Measurements from ENCODE around the gene DCAKD.
"Not testable (repeated sequence)": the region's sequence is repeated elsewhere in the genome, so short reads cannot be mapped to it uniquely, and the experiment has no call there.

DCAKD gene

GRCh38 chr17:45061606-45062205 is 10.3 kb upstream of the DCAKD start:
- CTCF ChIA-PET: interaction anchor here (0.7 to 1.3 kb wide), 3 partner anchors 10 to 38 kb away, joined by 3 to 5 read pairs (median 4); partner anchors contain the start of gene DCAKD
- POLR2A ChIA-PET: interaction anchor here (0.6 to 3.3 kb wide), 17 partner anchors 9 to 157 kb away, joined by 3 to 56 read pairs (median 6); partner anchors contain the start of genes DCAKD, HEXIM1 and HEXIM2

GRCh38 chr17:45060797-45061605 is 9.6 kb upstream of the DCAKD start, which contains the start of gene NMT1:
NMT1 (plus strand) TSS chr17:45061317; CDS start chr17:45061330, 13 bp downstream.
- CTCF ChIA-PET: interaction anchor here (0.5 to 1.6 kb wide), 5 partner anchors 10 to 99 kb away, joined by 3 to 8 read pairs (median 4); partner anchors contain the start of genes ACBD4 and DCAKD
- TF ChIP-seq L3MBTL2 (conservative IDR thresholded peaks at IDR 0.05) (peak; percentile 61), CTBP1 (IDR thresholded peaks at IDR 0.05; ENCODE audit: borderline replicate concordance) (no peak), FOXK2 (IDR thresholded peaks at IDR 0.05) (no peak), PKNOX1 (IDR thresholded peaks at IDR 0.05) (peak; percentile 98), FOXM1 (IDR thresholded peaks at IDR 0.05; ENCODE audit: borderline replicate concordance) (no peak), BHLHE40 (IDR thresholded peaks at IDR 0.05; ENCODE audit: borderline replicate concordance) (no peak), FOXA1 (IDR thresholded peaks at IDR 0.05) (no peak), ZNF384 (IDR thresholded peaks at IDR 0.05) (no peak), ELF4 (IDR thresholded peaks at IDR 0.05) (peak; percentile 98), SP1 (IDR thresholded peaks at IDR 0.05) (no peak), NFRKB (IDR thresholded peaks at IDR 0.05) (no peak), TARDBP (IDR thresholded peaks at IDR 0.05) (no peak)
- POLR2A ChIA-PET: interaction anchor here (0.6 to 3.3 kb wide), 18 partner anchors 10 to 156 kb away, joined by 3 to 56 read pairs (median 6); partner anchors contain the start of genes DCAKD, HEXIM1 and HEXIM2
- peak; percentile 93 for DNase-seq (ENCODE audit: extremely low spot score)

More at GRCh38 chr17:45061606-45062205, 10.3 kb upstream of the DCAKD start:
- no peak for DNase-seq (ENCODE audit: extremely low spot score)
- TF ChIP-seq ZNF384 (IDR thresholded peaks at IDR 0.05) (no peak), SUZ12 (IDR thresholded peaks at IDR 0.05) (no peak), FOXK2 (IDR thresholded peaks at IDR 0.05) (no peak), FOXA1 (IDR thresholded peaks at IDR 0.05) (no peak), PKNOX1 (IDR thresholded peaks at IDR 0.05) (no peak), BHLHE40 (IDR thresholded peaks at IDR 0.05; ENCODE audit: borderline replicate concordance) (no peak), HDGF (IDR thresholded peaks at IDR 0.05; ENCODE audit: borderline replicate concordance) (no peak), TARDBP (IDR thresholded peaks at IDR 0.05) (no peak), NFRKB (IDR thresholded peaks at IDR 0.05) (no peak), SP1 (IDR thresholded peaks at IDR 0.05) (no peak), FOXM1 (IDR thresholded peaks at IDR 0.05; ENCODE audit: borderline replicate concordance) (no peak), ELF4 (IDR thresholded peaks at IDR 0.05) (no peak)

- no peak for DNase-seq (ENCODE audit: extremely low spot score)
- TF ChIP-seq L3MBTL2 (conservative IDR thresholded peaks at IDR 0.05) (peak; percentile 52; the same call in 1 of the 2 replicates), ZNF384 (IDR thresholded peaks at IDR 0.05) (no peak)
- POLR2A ChIA-PET: interaction anchor here (1.0 to 3.3 kb wide), 15 partner anchors 11 to 156 kb away, joined by 3 to 56 read pairs (median 6); partner anchors contain the start of genes DCAKD, HEXIM1 and HEXIM2
- CTCF ChIA-PET: interaction anchor here (1.3 to 1.6 kb wide), 2 partner anchors 9 to 75 kb away, joined by 5 to 8 read pairs; partner anchors contain the start of genes ACBD4 and DCAKD
These were observed 9.0 kb upstream of the DCAKD start for GRCh38 chr17:45060382-45060796.

- CTCF ChIA-PET: interaction anchor here (1.3 kb wide), 1 partner anchor 9 kb away, joined by 5 read pairs; the partner anchor contains the start of gene NMT1
- DNase-seq (ENCODE audit: extremely low spot score): no peak
- no peak for TF ChIP-seq BHLHE40 (IDR thresholded peaks at IDR 0.05; ENCODE audit: borderline replicate concordance)
- no peak for TF ChIP-seq L3MBTL2 (conservative IDR thresholded peaks at IDR 0.05)
- TF ChIP-seq FOXA1 (IDR thresholded peaks at IDR 0.05): no peak
- no peak for TF ChIP-seq HDGF (IDR thresholded peaks at IDR 0.05; ENCODE audit: borderline replicate concordance)
- no peak for TF ChIP-seq CTBP1 (IDR thresholded peaks at IDR 0.05; ENCODE audit: borderline replicate concordance)
- POLR2A ChIA-PET: interaction anchor here (0.5 to 5.9 kb wide), 7 partner anchors 9 to 203 kb away, joined by 3 to 56 read pairs (median 3); partner anchors contain the start of gene NMT1
These were observed 780 bp upstream of the DCAKD start for GRCh38 chr17:45052052-45052772.

GRCh38 chr17:45051720-45052051 is 254 bp upstream of the DCAKD start:
- POLR2A ChIA-PET: interaction anchor here (0.5 to 5.9 kb wide), 8 partner anchors 9 to 204 kb away, joined by 3 to 56 read pairs (median 3); partner anchors contain the start of genes EFTUD2 and NMT1
- not testable (repeated sequence) for DNase-seq (ENCODE audit: extremely low spot score)
- CTCF ChIA-PET: interaction anchor here (1.3 kb wide), 1 partner anchor 9 kb away, joined by 5 read pairs; the partner anchor contains the start of gene NMT1

GRCh38 chr17:45050481-45051059 is 862 bp downstream of the DCAKD start:
- POLR2A ChIA-PET: interaction anchor here (0.8 to 5.9 kb wide), 15 partner anchors 8 to 288 kb away, joined by 3 to 56 read pairs (median 3); partner anchors contain the start of genes EFTUD2, KIF18B and NMT1
- CTCF ChIA-PET: interaction anchor here (0.6 to 2.4 kb wide), 6 partner anchors 10 to 129 kb away, joined by 3 to 8 read pairs (median 4); partner anchors contain the start of genes ACBD4 and NMT1
- TF ChIP-seq SUZ12 (IDR thresholded peaks at IDR 0.05) (no peak), CTBP1 (IDR thresholded peaks at IDR 0.05; ENCODE audit: borderline replicate concordance) (no peak), FOXA1 (IDR thresholded peaks at IDR 0.05) (no peak), ELF4 (IDR thresholded peaks at IDR 0.05) (no peak), LEF1 (IDR thresholded peaks at IDR 0.05; ENCODE audit: borderline replicate concordance) (no peak), HDGF (IDR thresholded peaks at IDR 0.05; ENCODE audit: borderline replicate concordance) (no peak), ZNF384 (IDR thresholded peaks at IDR 0.05) (no peak), TARDBP (IDR thresholded peaks at IDR 0.05) (no peak)
- DNase-seq (ENCODE audit: extremely low spot score): no peak

Data from HEK293T (cell line).